Thymus (tissue), 11 donors: ENCODE results near the gene PSAPL1. TPM values are rescaled to one million over a fixed set of nuclear protein-coding genes. Genes with fewer than 3 reads are reported as not detected.

Source experiments
- DNase-seq, 9 donors: peaks; one replicate each; pipeline ENCODE4 v3.0.0-alpha.2; 2013; ENCODE audit warnings: low spot score in 9 of 9, low read depth in 6 of 9, missing footprints in 1 of 9
- H3K27ac ChIP-seq, 2 donors: one replicate each; pipeline ENCODE4 v1.5.1; 2013; ENCODE audit warnings: control low read depth in 1 of 2, low read depth in 1 of 2, low read length in 1 of 2, mild to moderate bottlenecking in 1 of 2, moderate library complexity in 1 of 2
- H3K27me3 ChIP-seq, 2 donors: one replicate each; pipeline ENCODE4 v1.5.1; 2013; ENCODE audit warnings: low read length in 1 of 2; ENCODE audit not compliant: control insufficient read depth in 2 of 2, insufficient read depth in 1 of 2
- H3K36me3 ChIP-seq, 2 donors: one replicate each; pipeline ENCODE4 v1.5.1; 2013; ENCODE audit warnings: low read length in 1 of 2, mild to moderate bottlenecking in 1 of 2, moderate library complexity in 1 of 2; ENCODE audit not compliant: control insufficient read depth in 2 of 2, insufficient read depth in 2 of 2
- H3K4me1 ChIP-seq, 2 donors: one replicate each; pipeline ENCODE4 v1.5.1; 2013; ENCODE audit warnings: low read length in 2 of 2; ENCODE audit not compliant: control insufficient read depth in 2 of 2, insufficient read depth in 2 of 2
- H3K4me3 ChIP-seq, 2 donors: one replicate each; pipeline ENCODE4 v1.5.1; 2013; ENCODE audit warnings: low read length in 2 of 2, control low read depth in 1 of 2, mild to moderate bottlenecking in 1 of 2
- H3K9me3 ChIP-seq, 2 donors: one replicate each; pipeline ENCODE4 v1.5.1; 2013; ENCODE audit warnings: low read length in 1 of 2, mild to moderate bottlenecking in 1 of 2; ENCODE audit not compliant: control insufficient read depth in 2 of 2, insufficient read depth in 1 of 2
- whole genome bisulfite sequencing: extraction: QIAGEN DNeasy Blood & Tissue Kit; methylation state at CpG from one replicate; pipeline ENCODE4 v1.1.7; 2013; 5-methylcytosine and 5-hydroxymethylcytosine counted together
- polyA plus RNA-seq: library from polyadenylated mRNA; stranded (reverse); fragments of 200-250 nt; gene quantifications from one replicate; pipeline ENCODE4 v1.2.3, GENCODE V29; 2013
- total RNA-seq: library from RNA; stranded (reverse); fragments of 120-200 nt; gene quantifications from one replicate; pipeline ENCODE4 v1.2.4, GENCODE V29; 2013
- donor health status: healthy.

The PSAPL1 gene
- total and polyA plus RNA-seq, 2 donors: 0.09 to 0.64 TPM

- H3K27ac ChIP-seq: no peak overlapping the region
- H3K4me3 ChIP-seq: no peak overlapping the region
- 27% methylated on average over 19 of the region's 19 CpGs for WGBS
- no peak for DNase-seq
- H3K36me3 ChIP-seq: no peaks in the 10 kb centered on the region
- no peaks in the 10 kb centered on the region for H3K9me3 ChIP-seq
- H3K4me1 ChIP-seq: no peaks in the 10 kb centered on the region
- H3K27me3 ChIP-seq: no peaks in the 10 kb centered on the region
Observed at GRCh38 chr4:7472442-7473013, 37.8 kb upstream of the PSAPL1 start.

DNA sequence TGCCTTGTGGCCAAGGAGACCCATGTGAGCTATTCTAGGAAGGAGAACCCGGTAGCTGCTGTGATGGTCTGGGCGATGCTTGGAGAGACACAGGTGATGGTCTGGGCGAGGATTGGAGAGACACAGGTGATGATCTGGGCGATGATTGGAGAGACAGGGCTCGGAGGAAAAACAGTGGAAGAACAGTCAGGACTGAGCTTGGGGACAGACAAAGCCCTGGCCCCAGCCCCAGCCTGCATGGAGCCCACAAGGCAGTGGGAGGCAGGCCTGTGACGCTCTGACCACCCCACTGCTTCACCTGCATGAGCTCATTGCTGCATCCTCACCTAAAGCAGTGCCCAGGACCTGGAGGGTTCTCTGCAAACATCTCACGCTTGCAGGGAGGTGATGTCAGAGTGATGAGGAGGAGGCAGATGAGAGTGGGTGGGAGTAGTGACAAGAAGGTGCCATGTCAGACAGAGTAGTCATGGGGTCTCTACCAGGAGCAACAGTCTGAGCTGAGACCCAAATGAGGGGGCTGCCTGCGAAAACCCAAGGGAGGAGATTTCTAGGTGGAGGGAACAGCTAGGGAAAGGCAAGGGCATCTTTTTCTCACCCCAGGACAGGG, 35.9 kb upstream of the PSAPL1 start:
- H3K36me3 ChIP-seq: no peaks in the 10 kb centered on the region

GRCh38 chr4:7470111-7470510, 35.4 kb upstream of the PSAPL1 start:
- Histone ChIP-seq H3K4me1 (no peaks in the 10 kb centered on the region), H3K9me3 (no peaks in the 10 kb centered on the region), H3K27ac (no peak overlapping the region), H3K4me3 (no peak overlapping the region), H3K36me3 (no peaks in the 10 kb centered on the region), H3K27me3 (no peaks in the 10 kb centered on the region)
- DNase-seq: no peak
- WGBS: 95% methylated on average over 3 of the region's 3 CpGs

More for the DNA sequence above, 35.9 kb upstream of the PSAPL1 start:
- Histone ChIP-seq H3K9me3 (no peaks in the 10 kb centered on the region), H3K4me1 (no peaks in the 10 kb centered on the region), H3K27me3 (no peaks in the 10 kb centered on the region), H3K27ac (no peak overlapping the region), H3K4me3 (no peak overlapping the region)
- WGBS: 92% methylated on average over 8 of the region's 8 CpGs
- DNase-seq: no peak

- no peaks in the 10 kb centered on the region for H3K27me3 ChIP-seq
- no peak overlapping the region for H3K4me3 ChIP-seq
- no peaks in the 10 kb centered on the region for H3K36me3 ChIP-seq
- no peaks in the 10 kb centered on the region for H3K4me1 ChIP-seq
- H3K9me3 ChIP-seq: no peaks in the 10 kb centered on the region
- WGBS: 92% methylated on average over 4 of the region's 4 CpGs
- H3K27ac ChIP-seq: no peak overlapping the region
- no peak for DNase-seq
Observed at GRCh38 chr4:7469023-7469422, 34.3 kb upstream of the PSAPL1 start.

- no peaks in the 10 kb centered on the region for H3K4me1 ChIP-seq
- no peaks in the 10 kb centered on the region for H3K27me3 ChIP-seq
- H3K27ac ChIP-seq: no peak overlapping the region
- 92% methylated on average over 7 of the region's 7 CpGs for WGBS
- H3K36me3 ChIP-seq: no peaks in the 10 kb centered on the region
- no peak for DNase-seq
- no peaks in the 10 kb centered on the region for H3K9me3 ChIP-seq
- H3K4me3 ChIP-seq: no peak overlapping the region
Observed at GRCh38 chr4:7467471-7467870, 32.7 kb upstream of the PSAPL1 start.

DNA sequence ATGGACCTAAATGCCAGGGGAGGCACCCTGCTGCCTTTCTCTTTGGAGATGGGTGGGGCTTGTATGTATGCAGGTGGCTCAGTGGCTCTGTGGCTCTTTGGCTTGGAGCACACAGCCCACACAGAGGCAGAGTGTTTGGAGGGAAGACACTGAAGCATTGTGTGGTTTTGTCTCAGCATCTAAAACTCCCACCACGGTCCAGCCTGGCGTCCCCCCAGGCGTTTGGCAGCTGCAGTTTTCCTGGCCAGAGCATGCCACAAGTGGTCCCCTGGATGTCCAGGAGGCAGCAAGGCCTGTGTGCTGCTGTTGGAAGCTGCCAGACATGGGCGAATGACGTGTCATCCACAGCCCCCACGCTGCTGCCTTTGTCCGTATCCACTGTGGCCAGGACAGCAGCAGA, 32.2 kb upstream of the PSAPL1 start:
- H3K36me3 ChIP-seq: no peaks in the 10 kb centered on the region
- no peaks in the 10 kb centered on the region for H3K9me3 ChIP-seq
- H3K4me1 ChIP-seq: no peaks in the 10 kb centered on the region
- no peak overlapping the region for H3K27ac ChIP-seq
- no peak overlapping the region for H3K4me3 ChIP-seq
- no peaks in the 10 kb centered on the region for H3K27me3 ChIP-seq
- no peak for DNase-seq
- 88% methylated on average over 7 of the region's 7 CpGs for WGBS

GRCh38 chr4:7466215-7466614, 31.5 kb upstream of the PSAPL1 start:
- no peaks in the 10 kb centered on the region for H3K27me3 ChIP-seq
- no peak for DNase-seq
- no peaks in the 10 kb centered on the region for H3K4me1 ChIP-seq
- H3K27ac ChIP-seq: no peak overlapping the region
- no peaks in the 10 kb centered on the region for H3K36me3 ChIP-seq
- no peaks in the 10 kb centered on the region for H3K9me3 ChIP-seq
- H3K4me3 ChIP-seq: no peak overlapping the region
- WGBS: 93% methylated on average over 8 of the region's 8 CpGs

GRCh38 chr4:7465017-7465416, 30.3 kb upstream of the PSAPL1 start:
- H3K27me3 ChIP-seq: no peaks in the 10 kb centered on the region
- 96% methylated on average over 9 of the region's 9 CpGs for WGBS
- no peak overlapping the region for H3K27ac ChIP-seq
- no peaks in the 10 kb centered on the region for H3K4me1 ChIP-seq
- DNase-seq: no peak
- no peak overlapping the region for H3K4me3 ChIP-seq
- H3K36me3 ChIP-seq: no peaks in the 10 kb centered on the region
- no peaks in the 10 kb centered on the region for H3K9me3 ChIP-seq

DNA sequence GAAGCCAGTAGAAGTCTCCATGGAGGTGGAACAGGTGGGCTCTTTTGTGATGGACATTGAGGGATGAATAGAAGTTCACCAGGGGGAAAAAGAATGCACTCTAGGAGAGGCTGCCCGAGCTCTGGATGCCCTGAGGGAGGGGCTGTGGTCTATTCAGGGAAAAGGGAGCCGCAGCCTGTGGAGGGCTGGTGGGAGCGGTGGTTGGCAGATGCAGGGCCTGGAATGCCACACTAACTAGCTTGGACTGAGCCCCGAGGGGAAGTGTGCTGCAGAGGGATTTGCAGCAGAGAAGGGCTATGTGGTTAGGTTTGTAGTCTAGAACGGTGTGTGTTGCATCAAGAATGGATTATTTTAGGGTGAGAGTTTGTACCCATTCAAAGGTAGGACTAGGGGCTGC, 29.5 kb upstream of the PSAPL1 start:
- H3K27me3 ChIP-seq: no peaks in the 10 kb centered on the region
- 83% methylated on average over 5 of the region's 5 CpGs for WGBS
- H3K4me3 ChIP-seq: no peak overlapping the region
- H3K36me3 ChIP-seq: no peaks in the 10 kb centered on the region
- no peak for DNase-seq
- no peaks in the 10 kb centered on the region for H3K4me1 ChIP-seq
- H3K9me3 ChIP-seq: no peaks in the 10 kb centered on the region
- no peak overlapping the region for H3K27ac ChIP-seq
